T-cell (primary cell): ENCODE results near the gene KCNQ1OT1. TPM values are rescaled to one million over a fixed set of nuclear protein-coding genes. Genes with fewer than 3 reads are reported as not detected.

Experiments
- ATAC-seq, 4 experiments: fragments of 200-7000 bp in 3 of 4; fragments of 150-1000 bp in 1 of 4; cut with Tn5 transposase; replicated peaks in 1 of 4; 1 replicate in 3 of 4; 2 replicates in 1 of 4; pipeline ENCODE4 v1.10.0; 2021; ENCODE audit warnings: moderate library complexity in 3 of 4, mild to moderate bottlenecking in 2 of 4, moderate number of reproducible peaks in 1 of 4
- CTCF ChIA-PET, 2 donors: fragments of 300-600 bp; sonication (Branson Sonifier 250); formaldehyde crosslinking; loops; one replicate each; lab custom pipeline; 2022; ENCODE audit warnings: antibody characterized with exemption in 2 of 2; lab: Charles Lee
- POLR2A ChIA-PET, 2 donors: fragments of 300-600 bp; sonication (Branson Sonifier 250); formaldehyde crosslinking; loops; one replicate each; lab custom pipeline; 2022; ENCODE audit warnings: antibody characterized with exemption in 2 of 2; lab: Charles Lee
- DNase-seq, 35 experiments: peaks; one replicate each; pipeline versions ENCODE4 v3.0.0 to v3.0.0-alpha.2; 2013 to 2023
- H3K27ac ChIP-seq: one replicate; pipeline ENCODE4 v1.5.1; 2013; ENCODE audit warnings: low read length
- H3K27me3 ChIP-seq, 2 experiments: replicated peaks in 1 of 2; 1 replicate in 1 of 2; 2 replicates in 1 of 2; pipeline versions ENCODE4 v1.6.1 to v1.7.0; 2013; ENCODE audit warnings: low read length in 1 of 2, mixed read lengths in 1 of 2; ENCODE audit not compliant: control insufficient read depth in 2 of 2, insufficient read depth in 2 of 2; ENCODE audit errors: extremely low read depth in 1 of 2
- H3K36me3 ChIP-seq, 2 donors: 1 replicate in 1 of 2; 2 replicates in 1 of 2; pipeline versions ENCODE4 v1.6.1 to v1.7.0; 2013; ENCODE audit warnings: low read length in 1 of 2; ENCODE audit not compliant: control insufficient read depth in 2 of 2, insufficient read depth in 1 of 2; ENCODE audit errors: extremely low read depth in 1 of 2
- H3K4me1 ChIP-seq, 2 experiments: 1 replicate in 1 of 2; 2 replicates in 1 of 2; pipeline versions ENCODE4 v1.6.1 to v1.7.0; 2013; ENCODE audit warnings: low read length in 2 of 2, mixed read lengths in 1 of 2; ENCODE audit not compliant: insufficient read depth in 2 of 2, control insufficient read depth in 1 of 2; ENCODE audit errors: extremely low read depth in 1 of 2
- H3K4me3 ChIP-seq, 2 donors: 1 replicate in 1 of 2; 2 replicates in 1 of 2; pipeline versions ENCODE4 v1.5.1 to v1.7.0; 2013; ENCODE audit warnings: mild to moderate bottlenecking in 2 of 2, low read length in 1 of 2, moderate library complexity in 1 of 2; ENCODE audit not compliant: control insufficient read depth in 1 of 2; ENCODE audit errors: extremely low read depth in 1 of 2
- H3K9me3 ChIP-seq: 2 replicates; pipeline ENCODE4 v1.7.0; 2013
- H3K27ac Mint-ChIP-seq, 2 donors: one replicate each; pipeline ENCODE4 v1.8.0; 2020 to 2021; ENCODE audit warnings: mild to moderate bottlenecking in 2 of 2, mixed read lengths in 2 of 2
- H3K27me3 Mint-ChIP-seq, 2 donors: one replicate each; pipeline ENCODE4 v1.8.0; 2021 to 2022; ENCODE audit warnings: mixed read lengths in 2 of 2
- H3K36me3 Mint-ChIP-seq: one replicate; pipeline ENCODE4 v1.8.0; 2021; ENCODE audit warnings: mixed read lengths
- H3K4me1 Mint-ChIP-seq, 3 donors: one replicate each; pipeline ENCODE4 v1.8.0; 2020 to 2022; ENCODE audit warnings: mixed read lengths in 3 of 3, mild to moderate bottlenecking in 1 of 3
- H3K4me3 Mint-ChIP-seq, 3 donors: one replicate each; pipeline ENCODE4 v1.8.0; 2020 to 2022; ENCODE audit warnings: mild to moderate bottlenecking in 3 of 3, mixed read lengths in 3 of 3, moderate library complexity in 3 of 3
- H3K9me3 Mint-ChIP-seq, 3 donors: one replicate each; pipeline ENCODE4 v1.8.0; 2020 to 2022; ENCODE audit warnings: mixed read lengths in 3 of 3
- WGBS: methylation state at CpG from one replicate; pipeline ENCODE4 v1.1.5; 2013; ENCODE audit warnings: missing lambda C conversion rate; ENCODE audit not compliant: insufficient coverage; 5-methylcytosine and 5-hydroxymethylcytosine counted together
- total RNA-seq, 35 experiments: library from RNA in 6 of 35; stranded (reverse) in 6 of 35; fragments of 120-200 nt in 1 of 35; gene quantifications; one replicate each; pipeline versions ENCODE4 v1.2.1 to v1.2.4 and lab custom pipeline; 2013 to 2026

Gene KCNQ1OT1
- total RNA-seq, 5 donors from 2014 or later (not counting 1 experiment from before 2014, with no cell fraction given): 0.30 to 0.42 (median 0.35) TPM

DNA sequence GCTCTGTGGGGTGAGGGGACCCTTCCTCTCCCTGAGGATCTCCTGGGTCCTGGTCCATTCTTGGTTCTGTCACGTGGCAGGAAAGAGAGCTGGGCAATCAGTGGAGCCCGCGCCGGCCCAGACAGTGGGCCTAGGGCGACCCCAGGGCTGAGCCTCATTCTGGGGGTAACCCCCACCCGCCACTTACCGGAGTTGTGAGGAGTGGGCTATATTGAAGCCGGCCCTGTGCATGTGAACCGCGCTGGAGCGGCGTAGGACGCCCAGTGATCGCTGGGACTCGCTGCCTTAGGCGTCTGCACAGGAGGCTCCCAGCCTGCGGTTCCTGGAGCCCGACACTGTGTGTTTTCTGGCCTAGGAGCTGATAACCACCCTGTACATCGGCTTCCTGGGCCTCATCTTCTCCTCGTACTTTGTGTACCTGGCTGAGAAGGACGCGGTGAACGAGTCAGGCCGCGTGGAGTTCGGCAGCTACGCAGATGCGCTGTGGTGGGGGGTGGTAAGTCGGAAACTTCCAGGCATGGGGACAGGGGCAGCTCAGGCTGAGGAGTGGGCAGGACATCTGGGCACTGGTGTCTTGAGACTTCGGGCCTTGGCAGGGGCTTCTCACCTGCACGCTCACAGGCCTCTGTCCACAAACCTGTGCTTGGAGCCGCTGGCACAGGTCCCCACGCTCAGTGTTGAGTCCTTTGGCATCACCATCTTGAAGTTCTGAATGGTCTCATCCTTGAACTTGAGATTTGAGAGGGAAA lies 127.1 kb downstream of the KCNQ1OT1 start:
- no peak for ATAC-seq
- ChIA-PET POLR2A (no interaction called here), CTCF (no interaction called here)
- Histone ChIP-seq H3K4me3 (no peak overlapping the region), H3K27me3 (no peaks in the 10 kb centered on the region), H3K4me1 (peaks cover 0 to 8% of the 10 kb centered on the region in 2 experiments), H3K27ac (no peak overlapping the region), H3K9me3 (no peaks in the 10 kb centered on the region), H3K36me3 (peaks cover 3 to 8% of the 10 kb centered on the region in 2 donors)
- H3K4me1 Mint-ChIP-seq: peaks cover 0 to 3% (median 0%) of the 10 kb centered on the region in 3 donors
- H3K9me3 Mint-ChIP-seq: no peaks in the 10 kb centered on the region
- no peaks in the 10 kb centered on the region for H3K27me3 Mint-ChIP-seq
- no peak overlapping the region for H3K27ac Mint-ChIP-seq
- no peaks in the 10 kb centered on the region for H3K36me3 Mint-ChIP-seq
- DNase-seq: no peak
- no peak overlapping the region for H3K4me3 Mint-ChIP-seq
- WGBS: 93% methylated on average over 28 of the region's 33 CpGs

GRCh38 chr11:2571598-2572281 lies 128.1 kb downstream of the KCNQ1OT1 start:
- peaks cover 0 to 8% of the 10 kb centered on the region in 2 experiments for H3K4me1 ChIP-seq
- H3K4me1 Mint-ChIP-seq: peaks cover 0 to 3% (median 0%) of the 10 kb centered on the region in 3 donors
- POLR2A ChIA-PET: no interaction called here
- no peak overlapping the region for H3K4me3 ChIP-seq
- H3K4me3 Mint-ChIP-seq: no peak overlapping the region
- H3K9me3 Mint-ChIP-seq: no peaks in the 10 kb centered on the region
- no peaks in the 10 kb centered on the region for H3K9me3 ChIP-seq
- peaks cover 3 to 8% of the 10 kb centered on the region in 2 donors for H3K36me3 ChIP-seq
- no peaks in the 10 kb centered on the region for H3K27me3 ChIP-seq
- no peak overlapping the region for H3K27ac ChIP-seq
- no peak for DNase-seq
- H3K27me3 Mint-ChIP-seq: no peaks in the 10 kb centered on the region
- no peak overlapping the region for H3K27ac Mint-ChIP-seq
- CTCF ChIA-PET: no interaction called here
- ATAC-seq: no peak
- WGBS: 91% methylated on average over 23 of the region's 23 CpGs
- no peaks in the 10 kb centered on the region for H3K36me3 Mint-ChIP-seq

DNA sequence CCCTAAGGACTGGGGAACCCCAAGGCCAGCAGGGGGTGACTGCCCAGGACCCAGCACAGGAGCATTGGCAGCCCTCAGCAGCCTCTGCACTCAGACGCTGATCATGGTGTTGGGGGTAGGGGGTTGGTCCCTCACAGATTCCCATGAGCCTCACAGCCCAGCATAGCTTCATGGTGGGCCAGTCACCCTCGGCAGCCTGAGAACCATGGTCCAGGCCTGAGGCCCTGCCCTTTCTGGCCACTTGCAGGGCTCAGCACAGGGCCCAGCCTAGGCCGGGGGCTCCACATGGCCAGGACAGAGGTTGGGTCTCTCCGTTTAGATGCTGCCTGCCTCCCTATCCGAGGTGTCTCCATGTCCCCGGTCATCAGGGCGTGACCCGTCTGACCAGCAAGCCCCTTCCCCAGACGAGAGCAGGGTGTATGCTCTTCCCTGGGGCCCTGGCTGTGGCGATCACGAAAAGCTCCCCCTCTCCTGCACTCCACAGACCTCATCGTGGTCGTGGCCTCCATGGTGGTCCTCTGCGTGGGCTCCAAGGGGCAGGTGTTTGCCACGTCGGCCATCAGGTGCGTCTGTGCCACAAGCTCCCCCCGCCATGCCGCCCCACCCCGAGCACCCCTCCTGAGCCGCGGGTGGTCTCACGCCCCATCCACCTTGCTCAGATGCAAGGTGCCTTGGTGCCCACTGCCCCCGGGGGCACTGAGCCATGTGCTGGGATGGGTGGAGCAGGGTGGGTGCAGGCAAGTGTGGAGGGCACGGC lies 128.8 kb downstream of the KCNQ1OT1 start:
- ChIA-PET CTCF (no interaction called here), POLR2A (no interaction called here)
- Mint-ChIP-seq H3K36me3 (no peaks in the 10 kb centered on the region), H3K27me3 (no peaks in the 10 kb centered on the region), H3K4me1 (peaks cover 0 to 5% (median 3%) of the 10 kb centered on the region in 3 donors), H3K9me3 (no peaks in the 10 kb centered on the region), H3K4me3 (no peak overlapping the region), H3K27ac (no peak overlapping the region)
- DNase-seq: no peak
- peaks cover 3 to 8% of the 10 kb centered on the region in 2 donors for H3K36me3 ChIP-seq
- ATAC-seq: no peak
- H3K9me3 ChIP-seq: no peaks in the 10 kb centered on the region
- no peaks in the 10 kb centered on the region for H3K27me3 ChIP-seq
- peaks cover 0 to 8% of the 10 kb centered on the region in 2 experiments for H3K4me1 ChIP-seq
- WGBS: 89% methylated on average over 20 of the region's 25 CpGs
- no peak overlapping the region for H3K27ac ChIP-seq
- H3K4me3 ChIP-seq: no peak overlapping the region

GRCh38 chr11:2570211-2570811 lies 129.5 kb downstream of the KCNQ1OT1 start:
- ChIA-PET POLR2A (no interaction called here), CTCF (no interaction called here)
- Mint-ChIP-seq H3K4me3 (no peak overlapping the region), H3K27ac (no peak overlapping the region), H3K36me3 (no peaks in the 10 kb centered on the region), H3K9me3 (no peaks in the 10 kb centered on the region), H3K4me1 (peaks cover 0 to 5% (median 3%) of the 10 kb centered on the region in 3 donors), H3K27me3 (no peaks in the 10 kb centered on the region)
- no peaks in the 10 kb centered on the region for H3K27me3 ChIP-seq
- no peak overlapping the region for H3K27ac ChIP-seq
- DNase-seq: no peak
- 96% methylated on average over 26 of the region's 26 CpGs for WGBS
- no peak overlapping the region for H3K4me3 ChIP-seq
- no peaks in the 10 kb centered on the region for H3K9me3 ChIP-seq
- ATAC-seq: no peak
- H3K4me1 ChIP-seq: peaks cover 0 to 8% of the 10 kb centered on the region in 2 experiments
- peaks cover 3 to 8% of the 10 kb centered on the region in 2 donors for H3K36me3 ChIP-seq

DNA sequence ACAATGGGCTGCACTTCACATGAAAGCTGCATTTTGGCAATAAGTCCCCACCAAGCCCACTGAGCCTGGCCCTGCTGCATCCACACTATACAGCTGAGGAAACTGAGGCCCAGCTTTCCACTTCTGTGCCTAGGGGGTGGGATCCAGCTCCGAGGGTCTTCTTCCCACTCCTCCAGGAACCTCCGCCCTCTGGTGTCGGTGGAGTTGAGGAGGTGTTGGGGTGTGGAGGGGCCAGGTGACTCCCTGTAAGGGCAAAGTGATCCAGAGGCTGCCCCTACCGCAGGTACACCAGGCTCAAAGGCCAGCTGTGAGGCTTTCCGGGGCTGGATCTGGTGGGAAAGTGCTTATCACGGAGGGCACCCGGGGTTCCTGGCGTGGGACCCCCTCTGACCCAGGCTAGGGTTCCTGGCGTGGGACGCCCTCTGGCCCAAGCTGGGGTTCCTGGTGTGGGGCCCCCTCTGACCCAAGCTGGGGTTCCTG lies 130.0 kb downstream of the KCNQ1OT1 start:
- ChIA-PET POLR2A (no interaction called here), CTCF (no interaction called here)
- no peaks in the 10 kb centered on the region for H3K9me3 Mint-ChIP-seq
- H3K27me3 Mint-ChIP-seq: no peaks in the 10 kb centered on the region
- H3K4me3 ChIP-seq: no peak overlapping the region
- DNase-seq: no peak
- no peaks in the 10 kb centered on the region for H3K27me3 ChIP-seq
- no peaks in the 10 kb centered on the region for H3K36me3 Mint-ChIP-seq
- H3K27ac Mint-ChIP-seq: no peak overlapping the region
- no peaks in the 10 kb centered on the region for H3K9me3 ChIP-seq
- peaks cover 0 to 5% (median 3%) of the 10 kb centered on the region in 3 donors for H3K4me1 Mint-ChIP-seq
- peaks cover 3 to 8% of the 10 kb centered on the region in 2 donors for H3K36me3 ChIP-seq
- 98% methylated on average over 7 of the region's 10 CpGs for WGBS
- no peak overlapping the region for H3K27ac ChIP-seq
- no peak for ATAC-seq
- H3K4me3 Mint-ChIP-seq: no peak overlapping the region
- H3K4me1 ChIP-seq: peaks cover 0 to 8% of the 10 kb centered on the region in 2 experiments

- H3K9me3 ChIP-seq: no peaks in the 10 kb centered on the region
- ChIA-PET CTCF (no interaction called here), POLR2A (no interaction called here)
- Mint-ChIP-seq H3K9me3 (no peaks in the 10 kb centered on the region), H3K4me3 (no peak overlapping the region), H3K36me3 (no peaks in the 10 kb centered on the region), H3K4me1 (peaks cover 0 to 5% (median 3%) of the 10 kb centered on the region in 3 donors), H3K27me3 (no peaks in the 10 kb centered on the region), H3K27ac (no peak overlapping the region)
- H3K4me1 ChIP-seq: peaks cover 0 to 8% of the 10 kb centered on the region in 2 experiments
- no peak for ATAC-seq
- no peak for DNase-seq
- H3K4me3 ChIP-seq: no peak overlapping the region
- peaks cover 3 to 8% of the 10 kb centered on the region in 2 donors for H3K36me3 ChIP-seq
- no peaks in the 10 kb centered on the region for H3K27me3 ChIP-seq
- no peak overlapping the region for H3K27ac ChIP-seq
- 53% methylated on average over 13 of the region's 14 CpGs for WGBS
Measured at GRCh38 chr11:2569321-2569721, 130.5 kb downstream of the KCNQ1OT1 start.
